Endothelial cell (in vitro differentiated cells): ENCODE results near the gene NCAN. TPM values are rescaled to one million over a fixed set of nuclear protein-coding genes. Genes with fewer than 3 reads are reported as not detected.

ENCODE experiments used
- DNase-seq: peaks from one replicate; pipeline ENCODE4 v3.0.0; 2021; ENCODE audit warnings: low spot score
- H3K27ac Mint-ChIP-seq: one replicate; pipeline ENCODE4 v1.8.0; 2021; ENCODE audit warnings: mixed read lengths, inconsistent platforms; ENCODE audit not compliant: unreplicated experiment
- H3K27me3 Mint-ChIP-seq: one replicate; pipeline ENCODE4 v1.8.0; 2021; ENCODE audit warnings: mild to moderate bottlenecking, moderate library complexity, mixed read lengths, inconsistent platforms; ENCODE audit not compliant: unreplicated experiment
- H3K36me3 Mint-ChIP-seq: one replicate; pipeline ENCODE4 v1.8.0; 2021; ENCODE audit warnings: mild to moderate bottlenecking, low read depth, mixed read lengths, inconsistent platforms; ENCODE audit not compliant: unreplicated experiment
- H3K4me1 Mint-ChIP-seq: one replicate; pipeline ENCODE4 v1.8.0; 2021; ENCODE audit warnings: mild to moderate bottlenecking, mixed read lengths, inconsistent platforms; ENCODE audit not compliant: unreplicated experiment
- H3K4me3 Mint-ChIP-seq: one replicate; pipeline ENCODE4 v1.8.0; 2021; ENCODE audit warnings: mild to moderate bottlenecking, mixed read lengths, inconsistent platforms; ENCODE audit not compliant: unreplicated experiment
- H3K9me3 Mint-ChIP-seq: one replicate; pipeline ENCODE4 v1.8.0; 2021; ENCODE audit warnings: mixed read lengths, inconsistent platforms; ENCODE audit not compliant: unreplicated experiment
- CTCF ChIP-seq: fragments of 200-600 bp; sonication (generic); IDR thresholded peaks from one replicate; pipeline ENCODE4 v1.5.0; 2021; ENCODE audit warnings: antibody characterized with exemption; ENCODE audit not compliant: unreplicated experiment
- total RNA-seq: library from RNA; stranded (reverse); fragmentation: NEBNext Ultra II Directional; extraction: Animal tissue kit (Norgen Biotek cat#: 25700); gene quantifications from one replicate; pipeline ENCODE4 v1.2.1, GENCODE V29; 2021; ENCODE audit not compliant: unreplicated experiment

The NCAN gene
- total RNA-seq, 1 donor from 2014 or later, result 0.05 TPM

GRCh38 chr19:19297759-19298158, 86.0 kb downstream of the NCAN start:
- Mint-ChIP-seq H3K9me3 (no peaks in the 10 kb centered on the region), H3K4me3 (no peak overlapping the region), H3K27me3 (peaks cover 1% of the 10 kb centered on the region), H3K36me3 (peaks cover 32% of the 10 kb centered on the region), H3K27ac (no peak overlapping the region), H3K4me1 (peaks cover 3% of the 10 kb centered on the region)
- DNase-seq, result no peak
- TF ChIP-seq CTCF, result no peak

GRCh38 chr19:19300613-19301012, 88.9 kb downstream of the NCAN start:
- Mint-ChIP-seq H3K9me3 (no peaks in the 10 kb centered on the region), H3K27ac (no peak overlapping the region), H3K36me3 (peaks cover 30% of the 10 kb centered on the region), H3K4me3 (no peak overlapping the region), H3K27me3 (peaks cover 7% of the 10 kb centered on the region), H3K4me1 (peaks cover 18% of the 10 kb centered on the region)
- no peak for TF ChIP-seq CTCF
- DNase-seq, result no peak

Other genes starting within 250 kb of the NCAN start
- 109 TPM for gene SUGP2, start 178.4 kb upstream of the NCAN start, total RNA-seq
- gene ARMC6, start 178.4 kb upstream of the NCAN start, total RNA-seq, result 25.9 TPM
- gene SLC25A42, start 148.0 kb upstream of the NCAN start, total RNA-seq, result 7.5 TPM
- gene TMEM161A, start 73.5 kb upstream of the NCAN start, total RNA-seq, result 25.1 TPM
- gene MEF2B, start 41.7 kb upstream of the NCAN start, total RNA-seq, result 0.97 TPM
- 31.3 TPM for gene BORCS8, start 19.8 kb upstream of the NCAN start, total RNA-seq
- 131 TPM for gene RFXANK, start 19.7 kb upstream of the NCAN start, total RNA-seq
- gene NR2C2AP, start 8.5 kb upstream of the NCAN start, total RNA-seq, result 4.3 TPM
- 1.4 TPM for gene TM6SF2, start 61.3 kb downstream of the NCAN start, total RNA-seq
- 73.2 TPM for gene SUGP1, start 108.6 kb downstream of the NCAN start, total RNA-seq
- gene MAU2, start 108.9 kb downstream of the NCAN start, total RNA-seq, result 49.3 TPM
- 150 TPM for gene GATAD2A, start 193.7 kb downstream of the NCAN start, total RNA-seq